Embryonic facial prominence (tissue), 1 donor: ENCODE data around the gene SMNDC1.
A peak's percentile ranks its signal among the peaks of the same experiment; 100 is the strongest.

Experiments used
- DNase-seq: peaks from one replicate; pipeline ENCODE4 v3.0.0-alpha.2; 2016; ENCODE audit errors: extremely low spot score

Gene SMNDC1

DNA sequence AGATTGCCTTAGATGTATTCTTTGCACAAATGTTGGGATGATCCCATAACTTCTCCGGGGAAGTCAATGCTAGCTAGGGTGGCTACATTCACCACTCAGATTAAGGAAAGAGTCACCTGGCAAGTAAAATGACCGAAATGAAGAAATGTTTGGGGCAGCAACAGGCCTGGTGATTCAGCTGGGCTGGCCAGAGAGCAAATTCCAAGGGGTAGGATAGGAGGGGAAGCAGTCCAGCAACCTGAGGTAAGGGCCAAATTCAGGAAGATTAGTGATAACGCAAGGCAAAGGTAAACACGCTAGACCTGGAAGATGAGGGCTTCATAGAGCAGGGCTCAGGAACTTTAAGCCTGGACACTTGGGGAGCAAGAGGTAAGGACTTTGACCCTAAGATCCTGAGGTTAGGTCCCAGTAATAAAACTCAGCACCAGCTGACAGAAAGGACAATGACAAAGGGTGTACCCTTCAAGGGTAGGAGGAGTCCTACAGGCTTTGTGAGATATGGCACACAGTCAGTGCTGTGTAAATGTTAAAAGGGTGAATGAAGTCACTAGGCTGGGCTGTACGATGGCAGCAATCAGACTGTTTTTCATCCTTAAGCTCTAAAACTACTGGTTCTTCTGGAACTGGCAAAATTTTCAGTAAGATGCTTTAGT lies 22.7 kb upstream of the SMNDC1 start:
- no peak for DNase-seq

- no peak for DNase-seq
Observed at GRCh38 chr10:110326351-110327032, 21.8 kb upstream of the SMNDC1 start.

DNA sequence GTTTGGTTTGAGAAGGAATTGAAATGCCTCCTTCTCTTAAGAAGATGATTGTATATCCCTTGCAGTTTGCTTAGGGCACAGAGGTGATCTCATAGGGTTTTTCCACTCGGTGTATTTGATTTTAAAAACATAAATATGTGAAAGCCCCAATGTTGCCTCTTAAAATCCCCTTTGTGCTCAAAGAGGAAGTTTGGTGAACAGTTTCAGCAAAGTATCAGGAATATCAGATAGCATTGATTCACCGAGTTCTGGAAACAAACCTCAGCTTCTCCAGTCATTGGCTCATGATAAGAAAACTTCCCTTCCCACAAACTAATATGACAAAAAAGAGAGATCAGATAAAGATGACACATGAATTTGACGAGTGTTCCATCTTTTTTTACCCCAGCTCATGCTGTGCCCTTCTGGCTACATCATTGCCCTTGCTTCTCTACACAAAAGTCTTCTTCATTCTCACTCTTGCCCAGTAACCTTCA lies 20.1 kb upstream of the SMNDC1 start:
- no peak for DNase-seq

GRCh38 chr10:110324201-110324804 lies 19.6 kb upstream of the SMNDC1 start:
- DNase-seq = no peak

- DNase-seq = no peak
Observed at GRCh38 chr10:110323503-110323902, 18.8 kb upstream of the SMNDC1 start.

DNA sequence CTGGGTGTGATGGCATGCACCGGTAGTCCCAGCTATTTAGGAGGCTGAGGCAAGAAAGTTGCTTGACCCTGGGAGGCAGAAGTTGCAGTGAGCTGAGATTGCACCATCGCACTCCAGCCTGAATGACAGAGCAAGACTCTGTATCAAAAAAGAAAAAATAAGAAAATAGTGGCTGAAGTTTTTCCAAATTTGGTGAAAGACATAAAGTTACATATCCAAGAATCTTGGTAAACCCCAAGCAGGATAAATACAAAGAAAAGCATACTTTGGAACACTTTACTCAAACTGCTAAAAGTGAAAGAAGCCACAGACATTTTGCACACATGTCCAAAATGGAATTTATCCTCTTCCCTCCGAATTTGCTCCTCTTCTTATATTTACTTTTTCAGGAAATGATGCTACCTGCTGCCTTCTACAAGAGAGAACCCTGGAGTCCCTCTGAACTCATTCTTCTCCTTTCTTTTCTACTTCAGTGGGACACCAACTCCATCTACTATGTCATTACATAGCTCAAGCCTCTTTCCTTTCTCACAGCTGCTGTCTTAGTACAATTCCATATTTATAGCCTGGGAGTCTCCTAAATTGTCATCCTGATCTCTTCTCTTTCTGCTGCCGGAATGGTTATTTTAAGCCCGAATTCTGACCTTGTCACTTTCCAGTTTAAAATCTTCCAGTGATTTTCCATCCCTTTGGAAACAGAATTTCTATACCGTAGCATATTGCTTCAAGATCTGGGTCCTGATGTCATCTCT lies 17.3 kb upstream of the SMNDC1 start:
- DNase-seq = no peak

- DNase-seq = no peak
Observed at GRCh38 chr10:110317866-110318850, 13.4 kb upstream of the SMNDC1 start.

GRCh38 chr10:110313674-110314073 lies 9.0 kb upstream of the SMNDC1 start:
- no peak for DNase-seq

GRCh38 chr10:110312206-110312605 lies 7.5 kb upstream of the SMNDC1 start:
- DNase-seq = no peak

GRCh38 chr10:110311357-110311949 lies 6.7 kb upstream of the SMNDC1 start:
- DNase-seq = peak; percentile 23

GRCh38 chr10:110310741-110311140 lies 6.0 kb upstream of the SMNDC1 start:
- no peak for DNase-seq

DNA sequence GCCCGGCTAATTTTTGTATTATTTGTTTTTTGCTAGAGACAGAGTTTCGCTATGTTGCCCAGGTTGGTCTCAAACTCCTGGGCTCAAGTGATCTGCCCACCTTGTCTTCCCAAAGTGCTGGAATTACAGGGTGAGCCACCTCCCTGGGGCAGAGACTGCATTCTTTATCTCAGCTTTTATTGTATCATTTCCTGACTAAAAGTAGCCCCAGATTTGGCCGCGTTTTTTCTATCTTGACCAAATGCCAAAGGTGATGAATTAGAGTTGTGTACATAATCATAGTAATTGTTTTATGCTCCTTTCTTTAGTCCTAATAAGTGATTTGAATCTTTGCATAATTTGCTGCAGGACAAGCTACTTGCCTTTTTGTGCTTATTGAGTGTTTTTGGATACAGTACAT lies 3.1 kb upstream of the SMNDC1 start:
- DNase-seq = no peak

DNA sequence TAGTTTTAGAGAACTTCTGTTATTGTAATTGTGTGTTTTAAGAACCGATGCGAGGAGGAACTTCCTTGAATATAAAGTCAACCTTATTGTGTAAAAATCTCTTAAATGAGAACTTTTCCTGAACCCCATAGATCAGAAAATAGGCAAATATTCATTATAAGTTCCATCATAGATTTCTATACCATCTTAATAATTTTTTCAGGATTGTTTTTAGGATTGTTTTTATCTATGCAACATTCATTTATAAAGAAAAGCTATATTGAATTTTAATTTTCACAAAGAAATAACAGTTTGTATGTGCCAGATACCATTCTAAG lies 1.7 kb upstream of the SMNDC1 start:
- no peak for DNase-seq

- peak; percentile 68 for DNase-seq
Observed at GRCh38 chr10:110305767-110306451, 1.2 kb upstream of the SMNDC1 start.

GRCh38 chr10:110304394-110304779 lies 333 bp downstream of the SMNDC1 start:
- DNase-seq = no peak

DNA sequence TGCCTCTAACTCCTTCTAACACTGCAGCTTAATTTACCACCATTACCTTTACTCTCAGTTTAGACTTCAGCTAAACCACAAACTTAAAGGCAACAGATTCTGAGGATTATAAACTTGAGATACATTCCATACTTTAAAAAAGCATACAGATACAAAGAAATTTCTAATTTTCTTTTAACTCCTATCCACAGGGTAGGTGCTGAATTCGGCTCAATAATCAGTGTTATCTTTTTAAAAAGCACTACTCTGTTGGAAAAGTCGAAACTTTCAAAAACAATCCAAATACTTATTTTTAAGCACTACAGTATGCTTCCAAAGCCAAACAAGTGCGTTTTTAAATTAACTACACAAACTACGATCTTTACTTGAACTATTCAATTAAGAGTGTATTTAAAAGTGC lies 1.0 kb downstream of the SMNDC1 start:
- no peak for DNase-seq

GRCh38 chr10:110300486-110300986 lies 4.2 kb downstream of the SMNDC1 start:
- DNase-seq = no peak

DNA sequence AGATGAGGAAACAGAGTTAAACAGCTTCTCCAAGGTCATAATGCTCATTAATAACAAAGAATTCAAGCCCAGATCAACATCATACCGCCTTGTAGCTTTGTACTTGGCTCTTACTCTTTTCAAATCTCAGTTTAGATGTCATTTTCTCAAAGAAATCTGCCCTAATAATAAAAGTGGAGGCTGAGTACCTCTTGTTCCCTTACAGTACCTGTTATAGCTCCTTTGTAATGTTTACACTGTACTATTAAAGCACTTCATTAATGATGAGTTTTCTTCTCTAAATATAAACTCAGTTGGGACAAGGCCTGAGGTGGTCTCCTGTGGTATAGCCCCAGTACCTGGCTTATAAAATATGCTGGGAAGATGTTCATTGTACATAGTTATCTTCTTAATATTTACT lies 7.8 kb downstream of the SMNDC1 start:
- DNase-seq = no peak

DNA sequence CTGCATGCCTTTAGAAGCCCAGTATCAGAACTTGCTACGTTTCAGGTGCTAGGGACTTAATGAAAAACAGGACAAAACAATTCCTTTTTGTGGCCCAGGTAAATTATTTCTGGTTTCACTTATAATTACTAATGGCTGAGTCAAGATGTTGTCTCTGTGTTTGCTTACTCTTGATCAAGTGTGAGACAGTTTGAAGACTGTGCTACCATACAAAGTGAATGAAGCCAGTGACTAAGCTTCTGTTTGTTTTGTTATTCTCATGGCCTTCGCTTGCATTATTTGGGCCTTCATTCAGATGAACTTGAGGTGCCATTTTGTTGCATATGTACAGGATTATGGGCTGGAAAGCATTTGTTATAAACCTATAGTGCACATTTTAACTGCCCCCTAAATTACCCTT lies 17.9 kb downstream of the SMNDC1 start:
- no peak for DNase-seq

DNA sequence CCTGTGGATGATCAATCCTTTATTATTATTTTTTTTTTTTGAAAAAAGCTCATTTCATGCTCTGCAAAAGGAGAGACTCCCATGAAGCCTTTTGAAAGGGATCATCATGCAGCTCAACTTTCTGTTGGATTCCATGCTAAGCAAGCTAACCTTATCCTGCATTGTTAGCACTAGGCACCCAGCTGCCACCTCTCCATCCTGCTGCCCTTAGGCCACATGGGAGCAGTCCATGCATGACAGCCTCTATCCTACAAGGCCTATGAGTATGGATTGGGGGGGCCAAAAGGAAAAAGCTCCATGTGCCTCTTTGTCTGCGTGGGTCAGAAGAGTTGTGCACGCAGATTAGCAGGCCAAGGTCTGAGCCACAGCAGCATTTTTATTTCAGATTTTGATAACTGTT lies 19.2 kb downstream of the SMNDC1 start:
- DNase-seq = no peak
